Body of pancreas (tissue), 4 donors: ENCODE results near the gene FLAD1. TPM values are rescaled to one million over a fixed set of nuclear protein-coding genes. Genes with fewer than 3 reads are reported as not detected.

ENCODE experiments used
- ATAC-seq: fragments of 150-250 bp; one replicate; pipeline ENCODE4 v1.9.1; 2016
- DNase-seq, 4 donors: peaks; one replicate each; pipeline ENCODE4 v3.0.0-alpha.2; 2019
- H3K27ac ChIP-seq, 4 donors: fragments of 200-600 bp; sonication (generic); 1 replicate in 3 of 4; 2 replicates in 1 of 4; pipeline versions ENCODE4 v1.5.1 to v1.6.1; 2016 to 2019; ENCODE audit warnings: mild to moderate bottlenecking in 1 of 4, mixed read lengths in 1 of 4, moderate library complexity in 1 of 4
- H3K27me3 ChIP-seq, 2 donors: fragments of 200-600 bp; sonication (generic); one replicate each; pipeline ENCODE4 v1.6.0; 2016; ENCODE audit warnings: mild to moderate bottlenecking in 1 of 2
- H3K36me3 ChIP-seq, 2 donors: fragments of 200-600 bp; sonication (generic); replicated peaks in 1 of 2; 2 replicates each; pipeline ENCODE4 v1.5.1; 2016; ENCODE audit warnings: low read depth in 2 of 2; ENCODE audit not compliant: insufficient read depth in 1 of 2
- H3K4me1 ChIP-seq: fragments of 200-600 bp; sonication (generic); one replicate; pipeline ENCODE4 v1.6.0; 2016
- H3K4me3 ChIP-seq, 2 donors: fragments of 200-600 bp; sonication (generic); 1 replicate in 1 of 2; 2 replicates in 1 of 2; pipeline ENCODE4 v1.5.1; 2016 to 2019
- H3K9me3 ChIP-seq, 3 donors: fragments of 200-600 bp; sonication (generic); 1 replicate in 2 of 3; 2 replicates in 1 of 3; pipeline ENCODE4 v1.5.1; 2016
- CTCF ChIP-seq, 7 experiments: fragments of 450-650 bp in 4 of 7; fragments of 200-600 bp in 3 of 7; sonication (generic) in 3 of 7; IDR thresholded peaks; one replicate each; pipeline ENCODE4 v1.5.1; 2016 to 2019; ENCODE audit warnings: antibody characterized with exemption in 7 of 7
- POLR2A ChIP-seq, 3 donors: fragments of 450-650 bp; IDR thresholded peaks; one replicate each; pipeline ENCODE4 v1.6.1; 2016; ENCODE audit warnings: antibody characterized with exemption in 3 of 3, mild to moderate bottlenecking in 2 of 3
- WGBS, 2 donors: methylation state at CpG; one replicate each; pipeline ENCODE4 v1.1.5; 2017; 5-methylcytosine and 5-hydroxymethylcytosine counted together
- intact Hi-C: fragments of 100-400 bp; cut with DNase I; formaldehyde crosslinking; loops from one replicate; pipeline ENCODE4 v1.15.1; 2023
- total RNA-seq, 2 donors: library from RNA; depleted of rRNA; stranded (reverse); fragments of >200 nt; gene quantifications; one replicate each; pipeline ENCODE4 v1.1.0, GENCODE V29; 2016

The FLAD1 gene
- total RNA-seq, 2 donors from 2014 or later = 10.1 to 51.4 TPM

DNA sequence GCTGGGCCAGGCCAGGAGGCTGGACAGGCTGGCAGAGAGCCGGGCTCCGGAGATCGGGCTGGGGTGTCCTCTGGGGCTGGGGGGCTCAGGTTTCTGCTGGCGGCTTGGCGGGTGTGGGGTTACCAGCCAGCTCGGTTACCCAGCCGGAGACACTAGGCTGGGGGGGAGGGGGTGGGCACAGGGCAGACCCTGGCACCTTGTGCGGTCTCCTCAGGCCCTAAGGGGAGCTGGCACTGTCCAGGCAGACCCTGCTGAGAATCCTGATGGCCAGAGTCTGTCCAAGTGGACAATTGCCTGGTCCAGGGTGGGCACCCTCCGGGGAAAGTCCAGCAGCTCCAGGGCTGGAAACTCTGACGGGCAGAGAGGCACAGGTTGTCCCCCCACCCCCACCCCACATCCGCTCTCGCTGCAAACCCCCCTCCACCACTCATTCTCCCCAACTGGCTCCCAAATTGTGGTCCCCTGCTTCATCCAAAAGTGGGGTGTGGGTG lies 26.1 kb downstream of the FLAD1 start:
- intact Hi-C loops = no loop called here
- no peak for DNase-seq
- H3K27ac ChIP-seq = peak overlapping the region in 3 of 4 donors; percentile 95 to 100 (median 100)

DNA sequence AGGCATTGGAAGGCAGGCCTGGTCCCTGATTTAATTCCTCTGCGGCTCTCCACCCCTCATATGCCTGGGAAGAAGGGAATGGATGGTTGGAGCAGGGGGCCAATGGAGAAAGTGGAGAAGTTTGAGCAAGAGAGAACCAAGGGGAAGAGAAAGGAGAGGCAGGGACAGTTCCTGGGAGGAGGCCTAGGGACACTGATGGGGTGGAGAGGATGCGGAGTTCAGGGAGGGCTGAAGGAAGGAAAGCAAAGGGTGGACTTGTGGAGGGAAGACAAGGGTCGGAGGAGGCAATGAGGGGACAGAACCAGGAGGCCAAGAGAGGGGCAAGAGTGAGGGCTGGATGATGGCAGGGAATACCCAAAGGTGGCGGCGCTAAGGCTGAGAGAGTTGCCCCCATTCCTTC lies 26.6 kb downstream of the FLAD1 start:
- TF ChIP-seq CTCF (IDR thresholded peaks at IDR 0.05) = no peak
- TF ChIP-seq POLR2A (IDR thresholded peaks at IDR 0.05) = no peak
- H3K9me3 ChIP-seq = no peaks in the 10 kb centered on the region

More for the DNA sequence above, 26.1 kb downstream of the FLAD1 start:
- H3K27me3 ChIP-seq = no peaks in the 10 kb centered on the region
- H3K9me3 ChIP-seq = no peaks in the 10 kb centered on the region
- 90% methylated on average over 3 to 9 of the region's 12 CpGs for WGBS, 2 donors
- no peak for ATAC-seq
- TF ChIP-seq CTCF (IDR thresholded peaks at IDR 0.05) = no peak
- TF ChIP-seq POLR2A (IDR thresholded peaks at IDR 0.05) = no peak
- H3K4me1 ChIP-seq = peaks cover 97% of the 10 kb centered on the region
- no peak overlapping the region for H3K4me3 ChIP-seq
- no peaks in the 10 kb centered on the region for H3K36me3 ChIP-seq

GRCh38 chr1:155010211-155010918 lies 27.2 kb downstream of the FLAD1 start:
- no peak for TF ChIP-seq POLR2A (IDR thresholded peaks at IDR 0.05)
- H3K27me3 ChIP-seq = no peaks in the 10 kb centered on the region
- H3K27ac ChIP-seq = peak overlapping the region in 2 of 4 donors; percentile 45 to 61
- H3K9me3 ChIP-seq = no peaks in the 10 kb centered on the region
- DNase-seq (no peak), ATAC-seq (no peak)
- H3K36me3 ChIP-seq = peaks cover 0 to 6% of the 10 kb centered on the region in 2 donors
- intact Hi-C loops = loop anchor here (5.0 kb wide), 1 partner anchor 48 kb away; the partner anchor contains the start of gene PYGO2
- H3K4me3 ChIP-seq = no peak overlapping the region
- peaks cover 86% of the 10 kb centered on the region for H3K4me1 ChIP-seq
- 48 to 53% methylated on average over 10 to 11 of the region's 11 CpGs for WGBS, 2 donors

More for the DNA sequence above, 26.6 kb downstream of the FLAD1 start:
- Histone ChIP-seq H3K4me3 (no peak overlapping the region), H3K36me3 (peaks cover 0 to 3% of the 10 kb centered on the region in 2 donors), H3K27me3 (no peaks in the 10 kb centered on the region), H3K27ac (peak overlapping the region in 1 of 4 donors; percentile 45), H3K4me1 (peaks cover 92% of the 10 kb centered on the region)
- DNase-seq = no peak
- intact Hi-C loops = loop anchor here (5.0 kb wide), 1 partner anchor 47 kb away; the partner anchor contains the start of gene PYGO2
- WGBS, 2 donors = 84 to 90% methylated on average over 5 of the region's 5 CpGs
- no peak for ATAC-seq

- no peaks in the 10 kb centered on the region for H3K27me3 ChIP-seq
- DNase-seq = no peak
- H3K36me3 ChIP-seq = peaks cover 0 to 7% of the 10 kb centered on the region in 2 donors
- H3K4me1 ChIP-seq = peaks cover 79% of the 10 kb centered on the region
- no peak for ATAC-seq
- TF ChIP-seq POLR2A (IDR thresholded peaks at IDR 0.05) (no peak), CTCF (IDR thresholded peaks at IDR 0.05) (no peak)
- H3K27ac ChIP-seq = peak overlapping the region; percentile 27 to 61 (median 42)
- intact Hi-C loops = loop anchor here (5.0 kb wide), 1 partner anchor 49 kb away; the partner anchor contains the start of gene PYGO2
- H3K4me3 ChIP-seq = no peak overlapping the region
- WGBS, 2 donors = 52 to 64% methylated on average over 4 to 5 of the region's 5 CpGs
- no peaks in the 10 kb centered on the region for H3K9me3 ChIP-seq
Observed at GRCh38 chr1:155011004-155011416, 27.9 kb downstream of the FLAD1 start.

DNA sequence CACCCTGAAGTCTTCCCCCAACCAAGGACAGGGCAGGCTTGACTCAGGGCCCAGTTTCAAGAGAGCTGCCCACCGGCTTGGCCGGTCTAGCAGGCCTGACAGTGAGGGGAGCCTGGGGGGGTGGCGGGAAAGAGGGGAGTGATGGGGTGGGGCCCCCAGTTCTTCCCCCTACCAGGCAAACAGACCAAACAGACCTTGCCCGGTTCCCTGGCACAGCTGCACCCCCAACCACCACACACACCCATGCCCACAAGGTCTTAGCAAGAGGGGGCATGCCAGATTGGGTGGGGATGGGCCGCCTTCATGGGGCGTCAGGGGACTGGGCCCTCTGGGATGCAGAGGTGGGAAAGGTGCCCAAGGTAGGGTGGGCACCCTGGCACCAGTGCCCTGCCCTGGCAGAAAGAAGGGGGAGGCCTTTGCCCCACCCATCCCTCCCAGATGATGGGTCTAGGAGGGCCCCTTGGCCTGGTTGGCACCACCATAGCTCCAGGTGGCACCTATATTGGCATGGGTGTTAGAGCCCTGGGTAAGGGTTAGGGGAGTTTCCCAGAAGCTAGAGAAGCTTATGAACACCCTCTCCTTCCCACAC lies 28.4 kb downstream of the FLAD1 start:
- Histone ChIP-seq H3K36me3 (peaks cover 0 to 7% of the 10 kb centered on the region in 2 donors), H3K4me1 (peaks cover 78% of the 10 kb centered on the region), H3K27me3 (no peaks in the 10 kb centered on the region), H3K4me3 (no peak overlapping the region), H3K27ac (peak overlapping the region; percentile 27 to 61 (median 42)), H3K9me3 (no peaks in the 10 kb centered on the region)
- intact Hi-C loops = loop anchor here (5.0 kb wide), 1 partner anchor 49 kb away; the partner anchor contains the start of gene PYGO2
- ATAC-seq = no peak
- DNase-seq = no peak
- WGBS, 2 donors = 68 to 100% methylated on average over 2 to 6 of the region's 6 CpGs
- TF ChIP-seq CTCF (IDR thresholded peaks at IDR 0.05) = no peak
- TF ChIP-seq POLR2A (IDR thresholded peaks at IDR 0.05) = no peak
